Stimulated activated CD8-positive, alpha-beta memory T cell treated with anti-CD3 and anti-CD28 coated beads, Interleukin-4, amount 100 ng/mL, for 1 hour (primary cell): ENCODE measurements around the gene SLC22A5.
A peak's percentile ranks its signal among the peaks of the same experiment; 100 is the strongest.

Experiments
- DNase-seq, 2 donors: peaks; one replicate each; pipeline ENCODE4 v3.0.0-alpha.2; 2020; ENCODE audit warnings: low read depth in 2 of 2, low spot score in 1 of 2

The SLC22A5 gene

GRCh38 chr5:132369474-132370180 is at the start of gene SLC22A5:
Gene SLC22A5 (plus strand): TSS chr5:132369710. CDS start chr5:132369973, 263 bp downstream.
- DNase-seq = peak in 1 of 2 donors; percentile 51

DNA sequence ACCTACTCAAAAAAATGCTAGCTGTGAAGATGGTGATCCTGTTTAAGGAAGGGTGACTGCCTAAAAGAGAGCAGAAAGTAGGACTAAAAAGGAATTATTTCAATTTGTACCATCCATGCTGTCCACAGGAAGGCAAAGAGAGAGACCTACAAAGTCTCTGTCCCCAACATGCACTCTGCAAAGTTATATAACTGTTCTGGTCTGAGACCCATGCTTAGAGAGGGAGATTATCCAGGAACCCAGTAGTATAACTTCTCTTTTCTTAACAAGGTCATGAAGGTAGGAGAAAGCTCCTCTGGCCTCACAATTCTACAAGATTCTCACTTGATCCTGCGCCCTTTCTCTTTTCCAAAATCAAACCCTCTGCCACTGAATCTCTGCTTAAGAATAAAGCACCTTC is 49.5 kb upstream of the SLC22A5 start:
- no peak for DNase-seq

DNA sequence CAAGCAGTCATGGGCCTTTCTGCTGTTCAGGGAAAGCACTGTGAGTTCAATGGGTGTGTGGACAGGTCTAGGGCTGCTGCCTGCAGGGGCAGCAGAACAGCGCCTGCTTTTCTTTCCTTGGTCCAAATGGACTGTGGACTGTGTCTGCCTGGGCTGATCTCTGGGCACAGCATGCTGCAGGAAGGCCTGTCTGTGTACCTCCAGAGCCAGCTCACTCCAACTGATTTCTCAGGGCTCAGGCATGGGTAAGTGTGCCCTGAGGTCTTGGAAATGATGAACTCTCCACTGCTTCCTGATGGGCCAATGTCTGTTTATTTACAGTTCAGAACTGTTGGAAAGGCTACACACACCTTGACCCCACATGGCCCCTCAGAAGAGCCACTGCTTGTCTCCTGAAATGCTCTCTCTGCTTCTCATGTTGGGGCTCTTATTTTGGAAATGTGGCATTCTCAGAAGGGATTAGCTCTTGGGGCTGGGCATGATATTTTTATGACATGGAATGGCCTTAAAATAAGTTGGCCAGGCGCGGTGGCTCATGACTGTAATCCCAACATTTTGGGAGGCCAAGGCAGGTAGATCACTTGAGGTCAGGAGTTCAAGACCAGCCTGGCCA is 48.3 kb upstream of the SLC22A5 start:
- no peak for DNase-seq

DNA sequence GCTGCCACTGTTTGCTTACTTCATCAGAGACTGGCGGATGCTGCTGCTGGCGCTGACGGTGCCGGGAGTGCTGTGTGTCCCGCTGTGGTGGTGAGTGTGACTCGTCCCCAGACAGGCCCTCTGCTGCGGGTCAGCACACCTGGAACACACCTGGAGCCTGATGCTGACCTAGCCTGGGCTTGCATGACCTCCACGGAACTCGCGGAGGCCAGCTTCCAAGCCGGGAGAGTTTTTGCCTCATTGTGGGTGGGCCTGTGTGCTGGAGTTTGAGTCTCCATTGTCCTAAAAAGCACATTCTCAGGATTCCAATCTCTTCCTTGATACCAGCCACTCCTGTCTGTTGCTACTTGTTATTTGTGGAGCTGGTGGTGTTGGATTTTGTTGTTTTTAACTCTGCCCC is 47.2 kb upstream of the SLC22A5 start:
- no peak for DNase-seq

DNA sequence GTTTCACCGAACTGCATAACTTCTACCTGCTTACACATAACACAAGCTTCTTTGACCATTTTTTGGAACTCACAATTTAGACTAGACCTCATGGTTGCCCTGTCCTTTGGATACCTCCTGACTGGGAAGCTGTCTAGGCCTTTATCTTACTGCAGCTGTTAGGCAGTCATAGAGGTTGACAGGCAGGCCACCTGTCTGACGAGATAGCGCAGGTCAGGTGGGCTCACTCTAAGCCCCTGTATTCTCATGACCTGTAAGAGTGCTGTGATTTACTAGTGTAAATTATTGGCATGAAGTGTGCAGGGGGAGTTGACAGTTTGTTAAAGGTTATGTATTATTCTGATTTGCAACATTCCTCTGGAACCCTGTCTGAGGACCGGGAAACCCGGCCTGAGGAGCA is 46.3 kb upstream of the SLC22A5 start:
- no peak for DNase-seq

DNA sequence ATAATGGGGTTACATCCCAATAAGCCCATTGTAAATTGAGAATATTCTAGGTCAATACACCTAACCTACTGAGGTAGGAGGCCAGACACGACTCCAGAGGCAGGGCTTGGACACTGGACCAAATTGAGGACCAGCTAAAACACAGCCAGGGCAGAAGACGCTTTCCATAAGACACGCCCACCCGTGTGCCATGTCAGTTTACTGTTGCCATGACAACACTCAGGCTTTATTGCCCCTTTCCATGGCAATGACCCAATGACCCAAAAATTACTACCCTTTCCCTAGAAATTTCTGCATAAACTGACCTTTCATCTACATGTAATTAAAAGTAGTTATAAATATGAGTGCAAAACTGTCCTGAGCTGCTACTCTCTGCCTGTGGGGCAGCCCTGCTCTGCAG is 43.8 kb upstream of the SLC22A5 start:
- no peak for DNase-seq

- DNase-seq = no peak
These were observed 42.1 kb upstream of the SLC22A5 start for GRCh38 chr5:132327252-132327955.

- DNase-seq = no peak
These were observed 34.7 kb upstream of the SLC22A5 start for GRCh38 chr5:132334812-132335211.

- DNase-seq = no peak
These were observed 34.1 kb upstream of the SLC22A5 start for GRCh38 chr5:132335402-132335801.

DNA sequence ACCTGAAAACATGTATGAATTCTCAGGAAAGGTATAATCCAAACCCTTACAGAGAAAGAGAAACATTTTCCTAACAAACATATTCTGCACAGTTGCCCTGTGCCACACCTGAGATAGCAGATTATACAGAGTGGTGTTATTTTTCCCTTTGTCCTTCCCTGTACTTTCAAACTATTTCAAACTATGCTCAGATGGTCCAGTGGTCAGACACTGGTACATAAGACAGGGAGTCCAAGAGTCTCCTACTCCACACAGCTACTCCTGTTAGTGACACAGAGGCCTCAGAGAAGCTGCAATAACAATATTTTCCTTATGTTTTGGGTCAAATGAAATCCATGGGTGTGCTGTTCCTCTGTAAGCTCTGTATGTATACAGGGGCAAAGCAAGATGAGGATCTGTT is 30.0 kb upstream of the SLC22A5 start:
- DNase-seq = no peak

- no peak for DNase-seq
These were observed 27.0 kb upstream of the SLC22A5 start for GRCh38 chr5:132342291-132343180.

DNA sequence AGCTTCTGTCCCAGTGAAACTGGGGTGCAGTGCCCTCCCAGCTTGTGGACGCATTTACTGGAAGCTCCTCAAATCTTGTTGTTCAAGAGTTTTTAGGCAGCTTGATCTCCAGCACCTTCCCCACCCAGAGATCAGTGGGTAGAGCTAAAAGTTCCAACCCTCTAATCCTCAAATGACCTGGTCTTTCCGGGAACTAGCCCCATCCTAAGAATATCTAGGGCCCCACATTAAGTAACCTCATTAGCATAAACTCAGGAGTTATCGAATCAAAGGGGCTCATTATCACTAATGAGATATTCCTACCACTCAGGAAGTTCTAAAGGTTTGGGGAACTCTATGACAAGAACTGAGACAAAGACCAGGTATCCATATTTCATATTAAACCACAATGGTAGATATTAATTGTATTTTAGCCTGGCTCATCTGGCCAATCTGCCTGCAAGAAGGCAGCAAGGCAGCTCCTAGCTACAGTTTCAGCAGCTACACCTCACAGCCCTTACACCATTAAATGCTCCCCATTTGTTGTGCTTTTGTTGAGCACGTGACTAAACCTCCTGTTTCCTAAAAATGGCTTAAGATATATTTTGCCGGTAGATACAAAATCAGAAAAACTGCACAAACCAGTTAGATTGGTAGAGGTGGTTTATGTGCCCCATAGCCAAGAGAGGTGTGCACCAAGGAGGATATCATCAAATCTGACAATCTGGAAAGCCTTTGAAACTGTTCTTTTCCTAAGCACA is 24.6 kb upstream of the SLC22A5 start:
- DNase-seq = no peak

GRCh38 chr5:132353486-132353995 is 16.0 kb upstream of the SLC22A5 start:
- no peak for DNase-seq

DNA sequence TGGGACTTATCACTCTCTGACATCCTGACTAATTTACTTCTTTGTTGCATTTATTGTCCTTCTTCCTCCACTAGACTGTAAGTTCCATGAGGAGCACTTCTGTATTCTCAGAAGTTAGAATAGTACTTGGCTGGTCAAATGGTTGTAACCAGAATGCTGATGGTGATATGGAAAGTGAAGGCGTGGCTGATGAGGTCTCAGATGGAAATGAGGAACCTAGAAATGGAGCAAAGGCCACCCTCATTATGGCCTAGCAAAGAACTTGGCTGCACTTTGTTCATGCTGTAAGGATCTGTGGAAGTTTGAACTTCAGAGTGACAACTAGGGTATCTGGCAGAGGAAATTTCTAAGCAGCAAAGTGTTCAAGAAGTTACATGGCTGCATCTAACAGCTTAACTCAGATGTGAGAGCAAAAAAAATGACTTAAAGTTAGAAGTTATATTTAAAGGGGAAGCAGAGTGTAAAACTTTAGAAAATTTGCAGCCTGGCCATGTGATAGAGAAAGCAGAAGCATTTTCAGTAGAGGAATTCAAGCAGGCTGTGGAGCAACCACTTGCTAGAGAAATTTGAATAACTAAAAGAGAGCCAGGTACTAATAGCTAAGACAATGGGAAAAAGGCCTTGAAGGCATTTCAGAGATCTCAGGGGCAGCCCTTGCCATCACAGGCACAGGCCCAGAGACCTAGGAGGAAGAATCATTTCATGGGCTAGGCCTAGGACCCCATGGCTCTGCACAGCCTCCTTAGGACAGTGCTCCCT is 14.9 kb upstream of the SLC22A5 start:
- no peak for DNase-seq

- no peak for DNase-seq
These were observed 14.3 kb upstream of the SLC22A5 start for GRCh38 chr5:132355140-132355765.

- no peak for DNase-seq
These were observed 10.7 kb upstream of the SLC22A5 start for GRCh38 chr5:132358775-132359174.

GRCh38 chr5:132362086-132362485 is 7.4 kb upstream of the SLC22A5 start:
- DNase-seq = no peak

DNA sequence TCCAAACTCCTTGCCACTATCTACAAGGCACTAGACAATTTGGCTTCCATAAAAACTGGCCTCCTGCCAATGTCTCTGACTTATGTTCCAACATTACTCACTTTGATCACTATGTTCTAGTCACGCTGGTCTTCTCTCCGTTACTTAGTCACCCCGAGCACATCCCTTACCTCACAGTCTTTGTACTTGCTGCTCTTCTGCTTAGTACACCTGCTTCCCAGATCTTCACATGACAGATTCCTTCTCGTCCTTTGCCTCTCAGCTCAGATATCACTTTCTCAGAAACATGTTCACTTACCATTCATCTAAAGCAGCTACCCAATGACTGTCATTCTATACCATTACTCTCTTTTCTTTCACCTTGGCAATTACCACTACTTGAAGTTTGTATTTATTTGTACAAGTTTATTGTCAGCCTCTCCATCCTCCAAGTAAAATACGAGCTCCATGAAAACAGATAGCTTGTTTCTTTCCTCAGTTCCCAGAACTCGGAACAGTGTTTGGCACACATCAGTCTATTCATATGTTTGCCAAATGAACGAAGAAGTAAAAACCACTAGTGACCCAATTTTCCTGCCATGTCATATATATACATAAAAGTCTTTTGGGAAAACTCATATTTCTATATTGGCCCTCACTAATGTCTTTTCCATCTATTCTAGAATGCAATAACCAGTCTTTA is 5.9 kb upstream of the SLC22A5 start:
- no peak for DNase-seq

DNA sequence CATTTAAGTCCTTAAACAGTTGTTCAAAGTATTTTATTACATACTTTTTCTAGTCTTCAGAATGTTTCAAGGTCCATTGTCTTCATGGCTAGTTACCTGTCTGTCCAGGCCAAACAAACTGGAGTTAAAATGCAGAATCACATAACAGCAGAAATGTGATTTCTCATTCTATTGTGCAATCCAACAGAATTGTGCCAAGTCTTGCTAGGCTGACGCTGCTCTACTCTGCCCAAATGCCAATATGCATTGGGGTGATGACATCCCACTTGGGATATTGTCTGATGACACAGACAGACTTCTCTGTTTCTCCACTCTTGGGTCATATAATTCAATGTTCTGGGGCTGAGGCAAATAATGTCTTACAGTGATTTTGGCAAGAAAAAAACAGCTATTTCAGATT is 5.2 kb upstream of the SLC22A5 start:
- DNase-seq = no peak
